B cell (primary cell): ENCODE data around the gene ADCK2.

Experiments used
- CTCF ChIP-seq: fragments of 200-600 bp; IDR thresholded peaks from one replicate; pipeline ENCODE4 v1.8.0; 2022; ENCODE audit warnings: antibody characterized with exemption, mild to moderate bottlenecking
- EZH2 ChIP-seq: IDR thresholded peaks from 2 replicates; pipeline ENCODE4 v1.6.1; 2012; ENCODE audit warnings: borderline replicate concordance, low read depth, mild to moderate bottlenecking, moderate library complexity, low read length; ENCODE audit not compliant: insufficient read depth, poor library complexity, severe bottlenecking

- no peak for TF ChIP-seq CTCF
- no peak for TF ChIP-seq EZH2
These were observed 473 bp downstream of the ADCK2 start for GRCh38 chr7:140673063-140673773.
